Cardiac fibroblast (primary cell): Measurements from ENCODE around the gene ATP9B.
A peak's percentile ranks its signal among the peaks of the same experiment; 100 is the strongest.

Experiments
- DNase-seq, 2 donors: peaks; one replicate each; pipeline versions ENCODE4 v3.0.0 to v3.0.0-alpha.2; 2010; ENCODE audit warnings: low read depth in 2 of 2
- H3K4me3 ChIP-seq, 2 donors: replicated peaks in 1 of 2; 1 replicate in 1 of 2; 2 replicates in 1 of 2; pipeline ENCODE4 v1.5.1; 2011; ENCODE audit warnings: low read depth in 2 of 2, low read length in 2 of 2, mild to moderate bottlenecking in 2 of 2, moderate library complexity in 1 of 2
- CTCF ChIP-seq: IDR thresholded peaks from one replicate; pipeline ENCODE4 v1.5.1; 2011; ENCODE audit warnings: low read depth, mild to moderate bottlenecking, low read length, inconsistent platforms

ATP9B gene

DNA sequence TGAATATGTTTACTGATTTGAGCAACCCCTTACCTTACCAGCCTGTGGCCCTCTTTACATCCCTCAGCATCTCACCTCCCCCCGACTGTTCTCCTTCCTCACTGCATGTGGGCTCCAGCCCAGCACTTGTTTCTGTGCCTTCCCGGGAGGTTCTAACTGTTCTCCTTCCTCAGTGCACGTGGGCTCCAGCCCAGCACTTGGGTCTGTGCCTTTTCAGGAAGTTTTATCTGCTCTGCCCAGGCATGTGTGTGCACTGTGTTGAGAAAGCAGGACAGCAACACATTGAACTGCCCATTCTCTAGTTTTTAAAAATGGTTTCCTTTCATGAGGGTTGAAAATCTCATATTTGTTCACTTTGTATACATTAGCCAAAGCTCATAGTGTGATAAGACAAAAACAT is 158.4 kb downstream of the ATP9B start:
- peak in 1 of 2 donors; percentile 21 for DNase-seq
- no peak overlapping the region for H3K4me3 ChIP-seq
- TF ChIP-seq CTCF = no peak

GRCh38 chr18:79229431-79229830 is 160.2 kb downstream of the ATP9B start:
- DNase-seq = no peak
- no peak overlapping the region for H3K4me3 ChIP-seq
- no peak for TF ChIP-seq CTCF

- TF ChIP-seq CTCF = no peak
- no peak overlapping the region for H3K4me3 ChIP-seq
- no peak for DNase-seq
Observed at GRCh38 chr18:79234438-79234837, 165.2 kb downstream of the ATP9B start.

GRCh38 chr18:79239631-79240030 is 170.4 kb downstream of the ATP9B start:
- TF ChIP-seq CTCF = no peak
- no peak for DNase-seq
- H3K4me3 ChIP-seq = no peak overlapping the region

- H3K4me3 ChIP-seq = no peak overlapping the region
Observed at GRCh38 chr18:79241755-79242154, 172.6 kb downstream of the ATP9B start.

GRCh38 chr18:79242246-79242645 is 173.1 kb downstream of the ATP9B start:
- TF ChIP-seq CTCF = no peak
- no peak for DNase-seq
- no peak overlapping the region for H3K4me3 ChIP-seq

More at GRCh38 chr18:79241755-79242154, 172.6 kb downstream of the ATP9B start:
- DNase-seq = no peak
- no peak for TF ChIP-seq CTCF

- no peak overlapping the region for H3K4me3 ChIP-seq
- no peak for DNase-seq
- TF ChIP-seq CTCF = no peak
Observed at GRCh38 chr18:79245517-79246001, 176.4 kb downstream of the ATP9B start.
